ENCODE data around the gene LAMA3.

Gene LAMA3

DNA sequence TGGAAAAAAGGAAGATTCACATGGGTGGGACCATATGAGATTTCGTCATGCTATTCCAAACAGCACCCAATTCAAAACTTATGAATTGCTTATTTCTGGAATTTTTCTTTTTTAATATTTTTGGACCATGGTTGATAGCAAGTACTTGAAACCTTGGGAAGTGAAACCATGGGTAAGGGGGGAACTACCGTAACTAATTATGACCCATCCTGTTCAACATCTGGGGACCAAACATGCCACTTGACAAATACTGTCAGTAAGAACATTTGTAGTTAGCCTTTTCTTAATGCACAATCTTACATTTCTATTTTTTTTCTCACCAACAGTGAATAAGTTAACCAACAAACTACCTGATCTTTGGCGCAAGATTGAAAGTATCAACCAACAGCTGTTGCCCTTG, 219.6 kb downstream of the LAMA3 start:
- Histone ChIP-seq H3K4me1 (ENCODE audit: control insufficient read depth, low read depth, low read length) (no peaks in the 10 kb centered on the region), H3K9me3 (ENCODE audit: control insufficient read depth, low read depth, low read length) (no peaks in the 10 kb centered on the region)

DNA sequence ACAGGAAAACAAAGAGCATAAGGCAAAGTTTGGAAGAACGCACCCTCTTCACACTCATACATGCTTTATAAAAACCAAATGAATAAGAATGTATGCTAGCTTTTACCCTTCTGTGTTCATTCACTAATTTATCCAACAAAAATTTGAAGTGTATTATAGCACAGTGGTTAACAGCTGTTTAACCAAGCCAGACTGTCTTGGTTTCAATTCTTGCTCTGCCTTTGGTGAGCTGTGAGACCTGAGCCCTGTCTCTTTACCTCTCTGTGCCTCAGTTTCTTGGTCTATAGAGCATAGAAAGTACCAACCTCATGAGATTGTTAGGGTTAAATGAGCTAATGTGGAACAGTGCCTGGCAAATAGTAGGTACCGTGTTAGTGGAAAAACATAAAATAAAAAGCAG, 220.8 kb downstream of the LAMA3 start:
- Histone ChIP-seq H3K9me3 (ENCODE audit: control insufficient read depth, low read depth, low read length) (no peaks in the 10 kb centered on the region), H3K27me3 (ENCODE audit: control insufficient read depth, insufficient read depth, low read length) (no peaks in the 10 kb centered on the region), H3K4me1 (ENCODE audit: control insufficient read depth, low read depth, low read length) (no peaks in the 10 kb centered on the region), H3K36me3 (ENCODE audit: control insufficient read depth, low read depth, low read length) (no peaks in the 10 kb centered on the region), H3K9ac (ENCODE audit: low read length) (no peak overlapping the region), H3K4me3 (ENCODE audit: low read length) (no peak overlapping the region), H3K27ac (ENCODE audit: low read length) (no peak overlapping the region)

More for the DNA sequence above, 219.6 kb downstream of the LAMA3 start:
- Histone ChIP-seq H3K9ac (ENCODE audit: low read length) (no peak overlapping the region), H3K4me3 (ENCODE audit: low read length) (no peak overlapping the region), H3K27me3 (ENCODE audit: control insufficient read depth, insufficient read depth, low read length) (no peaks in the 10 kb centered on the region), H3K36me3 (ENCODE audit: control insufficient read depth, low read depth, low read length) (no peaks in the 10 kb centered on the region), H3K27ac (ENCODE audit: low read length) (no peak overlapping the region)

- Histone ChIP-seq H3K9me3 (ENCODE audit: control insufficient read depth, low read depth, low read length) (no peaks in the 10 kb centered on the region), H3K36me3 (ENCODE audit: control insufficient read depth, low read depth, low read length) (no peaks in the 10 kb centered on the region), H3K9ac (ENCODE audit: low read length) (no peak overlapping the region), H3K4me1 (ENCODE audit: control insufficient read depth, low read depth, low read length) (no peaks in the 10 kb centered on the region), H3K4me3 (ENCODE audit: low read length) (no peak overlapping the region), H3K27ac (ENCODE audit: low read length) (no peak overlapping the region), H3K27me3 (ENCODE audit: control insufficient read depth, insufficient read depth, low read length) (no peaks in the 10 kb centered on the region)
These were observed 223.1 kb downstream of the LAMA3 start for GRCh38 chr18:23912356-23912755.

DNA sequence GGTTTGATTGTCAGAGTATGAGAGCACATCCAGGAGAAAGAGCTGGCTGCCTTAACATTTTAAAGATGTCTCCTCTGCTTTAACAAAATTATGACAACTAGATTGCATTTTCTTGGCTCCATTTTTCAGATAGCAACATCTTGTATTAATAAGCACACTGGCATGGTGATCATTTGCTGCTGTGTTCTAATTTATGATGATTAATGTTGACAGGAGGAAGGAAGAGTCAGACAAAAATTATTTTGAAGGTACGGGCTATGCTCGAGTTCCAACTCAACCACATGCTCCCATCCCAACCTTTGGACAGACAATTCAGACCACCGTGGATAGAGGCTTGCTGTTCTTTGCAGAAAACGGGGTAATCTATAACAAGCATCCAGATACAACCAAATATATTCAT, 227.1 kb downstream of the LAMA3 start:
- Histone ChIP-seq H3K9ac (ENCODE audit: low read length) (no peak overlapping the region), H3K27me3 (ENCODE audit: control insufficient read depth, insufficient read depth, low read length) (no peaks in the 10 kb centered on the region), H3K4me1 (ENCODE audit: control insufficient read depth, low read depth, low read length) (no peaks in the 10 kb centered on the region), H3K27ac (ENCODE audit: low read length) (no peak overlapping the region), H3K4me3 (ENCODE audit: low read length) (no peak overlapping the region), H3K9me3 (ENCODE audit: control insufficient read depth, low read depth, low read length) (no peaks in the 10 kb centered on the region), H3K36me3 (ENCODE audit: control insufficient read depth, low read depth, low read length) (no peaks in the 10 kb centered on the region)

DNA sequence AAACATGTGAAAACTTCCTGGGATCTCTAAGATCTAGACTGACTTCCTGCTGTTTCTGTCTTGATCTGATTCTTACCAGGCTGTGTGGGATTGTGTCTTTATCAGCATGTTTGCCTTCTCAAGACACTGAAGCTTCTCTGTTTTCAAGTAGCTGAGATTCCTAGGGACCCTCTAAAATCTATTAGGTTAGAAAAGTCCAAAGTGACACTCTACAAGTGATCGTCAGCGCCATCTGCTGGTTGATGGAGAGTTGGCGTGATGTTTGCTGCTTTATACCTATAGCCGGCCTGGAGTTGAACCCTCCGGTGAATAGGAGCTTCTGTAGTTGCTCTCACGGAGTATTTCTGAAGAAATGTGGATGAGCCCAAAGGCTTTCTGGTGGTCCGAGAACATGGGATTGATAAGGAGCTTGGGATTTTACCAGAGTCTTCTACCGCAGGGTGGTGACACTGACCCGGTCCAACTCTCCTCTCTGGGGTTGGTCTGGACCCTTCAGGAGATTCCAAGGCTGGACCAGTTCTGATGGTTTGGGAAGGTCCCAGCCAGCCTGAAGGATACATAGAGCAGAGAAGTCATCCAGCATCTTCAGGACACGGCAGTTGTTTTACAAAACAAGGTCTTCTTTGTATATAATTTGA, 229.3 kb downstream of the LAMA3 start:
- no peaks in the 10 kb centered on the region for H3K9me3 ChIP-seq (ENCODE audit: control insufficient read depth, low read depth, low read length)
- no peak overlapping the region for H3K9ac ChIP-seq (ENCODE audit: low read length)
- no peaks in the 10 kb centered on the region for H3K36me3 ChIP-seq (ENCODE audit: control insufficient read depth, low read depth, low read length)
- H3K27ac ChIP-seq (ENCODE audit: low read length) = no peak overlapping the region
- H3K4me1 ChIP-seq (ENCODE audit: control insufficient read depth, low read depth, low read length) = no peaks in the 10 kb centered on the region
- H3K27me3 ChIP-seq (ENCODE audit: control insufficient read depth, insufficient read depth, low read length) = no peaks in the 10 kb centered on the region
- H3K4me3 ChIP-seq (ENCODE audit: low read length) = no peak overlapping the region

DNA sequence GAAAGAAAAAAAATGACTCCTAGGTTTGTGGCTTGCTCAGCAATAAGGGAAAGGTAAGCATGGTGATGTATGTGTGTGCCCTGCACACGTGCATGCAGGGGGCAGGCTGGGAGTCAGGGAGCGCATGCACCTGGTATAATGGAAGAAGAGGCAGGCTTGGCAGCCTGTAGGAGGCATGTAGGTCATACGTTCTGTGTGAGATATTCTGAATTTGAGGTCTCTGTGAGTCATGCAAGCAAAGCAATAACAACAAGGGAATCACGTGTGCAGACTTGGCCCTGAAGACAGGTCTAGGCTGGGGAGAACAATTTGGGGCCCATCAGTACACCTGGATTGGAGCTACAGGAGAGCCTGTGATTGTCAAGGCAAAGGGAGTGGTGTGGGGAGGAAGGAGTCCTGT, 230.8 kb downstream of the LAMA3 start:
- Histone ChIP-seq H3K36me3 (ENCODE audit: control insufficient read depth, low read depth, low read length) (no peaks in the 10 kb centered on the region), H3K27ac (ENCODE audit: low read length) (no peak overlapping the region), H3K9me3 (ENCODE audit: control insufficient read depth, low read depth, low read length) (no peaks in the 10 kb centered on the region), H3K4me1 (ENCODE audit: control insufficient read depth, low read depth, low read length) (no peaks in the 10 kb centered on the region), H3K4me3 (ENCODE audit: low read length) (no peak overlapping the region), H3K9ac (ENCODE audit: low read length) (no peak overlapping the region), H3K27me3 (ENCODE audit: control insufficient read depth, insufficient read depth, low read length) (no peaks in the 10 kb centered on the region)

- no peak overlapping the region for H3K27ac ChIP-seq (ENCODE audit: low read length)
- no peaks in the 10 kb centered on the region for H3K36me3 ChIP-seq (ENCODE audit: control insufficient read depth, low read depth, low read length)
- H3K27me3 ChIP-seq (ENCODE audit: control insufficient read depth, insufficient read depth, low read length) = no peaks in the 10 kb centered on the region
These were observed 232.5 kb downstream of the LAMA3 start for GRCh38 chr18:23921716-23922285.

GRCh38 chr18:23922939-23923338, 233.7 kb downstream of the LAMA3 start:
- Histone ChIP-seq H3K36me3 (ENCODE audit: control insufficient read depth, low read depth, low read length) (no peaks in the 10 kb centered on the region), H3K27ac (ENCODE audit: low read length) (no peak overlapping the region), H3K4me3 (ENCODE audit: low read length) (no peak overlapping the region), H3K9ac (ENCODE audit: low read length) (no peak overlapping the region), H3K27me3 (ENCODE audit: control insufficient read depth, insufficient read depth, low read length) (no peaks in the 10 kb centered on the region), H3K9me3 (ENCODE audit: control insufficient read depth, low read depth, low read length) (no peaks in the 10 kb centered on the region), H3K4me1 (ENCODE audit: control insufficient read depth, low read depth, low read length) (no peaks in the 10 kb centered on the region)

More at GRCh38 chr18:23921716-23922285, 232.5 kb downstream of the LAMA3 start:
- Histone ChIP-seq H3K4me3 (ENCODE audit: low read length) (no peak overlapping the region), H3K4me1 (ENCODE audit: control insufficient read depth, low read depth, low read length) (no peaks in the 10 kb centered on the region), H3K9ac (ENCODE audit: low read length) (no peak overlapping the region), H3K9me3 (ENCODE audit: control insufficient read depth, low read depth, low read length) (no peaks in the 10 kb centered on the region)

GRCh38 chr18:23924813-23925212, 235.6 kb downstream of the LAMA3 start:
- Histone ChIP-seq H3K4me1 (ENCODE audit: control insufficient read depth, low read depth, low read length) (no peaks in the 10 kb centered on the region), H3K9ac (ENCODE audit: low read length) (no peak overlapping the region), H3K27ac (ENCODE audit: low read length) (no peak overlapping the region), H3K9me3 (ENCODE audit: control insufficient read depth, low read depth, low read length) (no peaks in the 10 kb centered on the region), H3K27me3 (ENCODE audit: control insufficient read depth, insufficient read depth, low read length) (no peaks in the 10 kb centered on the region), H3K36me3 (ENCODE audit: control insufficient read depth, low read depth, low read length) (no peaks in the 10 kb centered on the region), H3K4me3 (ENCODE audit: low read length) (no peak overlapping the region)

GRCh38 chr18:23926571-23926970, 237.3 kb downstream of the LAMA3 start:
- Histone ChIP-seq H3K27me3 (ENCODE audit: control insufficient read depth, insufficient read depth, low read length) (no peaks in the 10 kb centered on the region), H3K9ac (ENCODE audit: low read length) (no peak overlapping the region), H3K4me3 (ENCODE audit: low read length) (no peak overlapping the region), H3K27ac (ENCODE audit: low read length) (no peak overlapping the region), H3K9me3 (ENCODE audit: control insufficient read depth, low read depth, low read length) (no peaks in the 10 kb centered on the region), H3K36me3 (ENCODE audit: control insufficient read depth, low read depth, low read length) (no peaks in the 10 kb centered on the region), H3K4me1 (ENCODE audit: control insufficient read depth, low read depth, low read length) (no peaks in the 10 kb centered on the region)

GRCh38 chr18:23927821-23928746, 238.8 kb downstream of the LAMA3 start:
- H3K9ac ChIP-seq (ENCODE audit: low read length) = no peak overlapping the region

More at GRCh38 chr18:23927821-23928746, 238.8 kb downstream of the LAMA3 start:
- Histone ChIP-seq H3K27me3 (ENCODE audit: control insufficient read depth, insufficient read depth, low read length) (no peaks in the 10 kb centered on the region), H3K4me1 (ENCODE audit: control insufficient read depth, low read depth, low read length) (no peaks in the 10 kb centered on the region), H3K27ac (ENCODE audit: low read length) (no peak overlapping the region), H3K9me3 (ENCODE audit: control insufficient read depth, low read depth, low read length) (no peaks in the 10 kb centered on the region), H3K36me3 (ENCODE audit: control insufficient read depth, low read depth, low read length) (no peaks in the 10 kb centered on the region), H3K4me3 (ENCODE audit: low read length) (no peak overlapping the region)
